Activated CD4-positive, CD25-positive, alpha-beta regulatory T cell treated with anti-CD3 and anti-CD28 coated beads, Interleukin-2, amount 50 U/mL, for 24 hours (primary cell): Measurements from ENCODE around the gene RSBN1.
A peak's percentile ranks its signal among the peaks of the same experiment; 100 is the strongest.
"Not testable (repeated sequence)": the region's sequence is repeated elsewhere in the genome, so short reads cannot be mapped to it uniquely, and the experiment has no call there.

ENCODE experiments used
- ATAC-seq, 2 donors: fragments of 150-1000 bp; cut with Tn5 transposase; one replicate each; pipeline ENCODE4 v1.10.0; 2021; ENCODE audit warnings: mild to moderate bottlenecking in 1 of 2, moderate library complexity in 1 of 2

The RSBN1 gene

DNA sequence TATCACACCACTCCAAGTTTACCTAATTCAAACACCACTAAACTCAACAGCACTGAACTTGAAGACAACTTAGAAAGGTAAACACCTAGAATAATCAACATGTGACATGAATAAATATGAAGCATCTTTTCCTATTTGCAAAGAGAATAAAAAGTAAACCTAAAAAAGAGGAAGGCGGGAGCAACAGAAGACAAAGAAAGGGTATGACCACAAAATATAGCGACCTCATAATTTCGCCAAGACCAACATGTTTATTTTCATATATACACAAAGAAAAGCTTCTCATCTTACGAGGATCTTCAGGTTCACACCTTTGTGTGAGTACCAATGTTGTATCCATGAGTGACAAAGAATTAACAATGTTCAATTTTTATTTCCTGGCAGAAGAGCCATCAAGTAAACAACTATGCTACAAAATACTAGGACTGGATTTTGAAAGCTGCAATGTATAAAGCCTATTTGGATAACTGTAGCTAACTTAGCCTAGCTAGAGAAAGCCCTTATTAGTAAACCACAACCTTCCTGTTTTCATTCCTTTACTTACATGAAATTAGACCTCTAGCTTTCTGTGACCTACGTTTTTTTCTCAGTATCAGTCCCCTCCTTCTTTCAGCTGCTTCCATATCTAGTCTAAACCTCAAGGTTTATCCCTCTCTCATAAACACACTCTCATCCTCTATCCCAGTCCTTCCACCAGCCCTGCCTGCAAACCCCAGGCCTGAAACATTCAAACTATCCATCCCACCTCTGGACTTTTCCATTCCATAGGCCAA, 31.7 kb downstream of the RSBN1 start:
- no peak for ATAC-seq

DNA sequence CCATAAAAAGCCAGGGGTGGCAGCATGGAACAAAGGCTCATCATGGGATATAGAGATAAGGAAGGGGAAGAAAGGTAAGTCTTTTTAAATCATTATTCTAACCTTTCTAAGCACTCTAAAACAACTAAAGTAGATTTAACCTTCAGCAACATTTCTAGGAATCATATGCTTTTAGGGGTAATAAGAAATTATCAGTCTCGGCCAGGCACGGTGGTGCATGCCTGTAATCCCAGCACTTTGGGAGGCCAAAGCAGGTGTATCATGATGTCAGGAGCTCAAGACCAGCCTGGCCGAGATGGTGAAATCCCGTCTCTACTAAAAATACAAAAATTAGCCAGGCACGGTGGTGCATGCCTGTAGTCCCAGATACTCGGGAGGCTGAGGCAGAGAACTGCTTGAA, 32.7 kb downstream of the RSBN1 start:
- ATAC-seq: no peak

DNA sequence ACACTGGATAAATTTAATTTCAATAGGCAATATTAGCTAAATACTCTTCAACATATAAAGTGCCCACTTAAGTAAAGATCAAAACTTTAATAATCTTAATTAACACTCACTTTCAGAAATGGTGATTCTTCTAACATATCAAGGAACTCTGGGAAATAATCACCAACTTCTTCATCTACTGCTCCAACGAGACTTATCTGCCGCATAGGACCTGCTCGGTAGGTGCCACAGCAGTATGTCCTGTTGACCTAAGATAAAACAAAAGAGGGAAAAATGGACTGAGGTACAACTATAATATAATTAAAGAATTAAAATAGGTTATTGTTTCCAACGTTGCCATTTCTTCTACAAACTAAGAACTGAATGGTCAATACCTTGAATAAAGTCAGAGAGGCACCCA, 34.7 kb downstream of the RSBN1 start:
- no peak for ATAC-seq

DNA sequence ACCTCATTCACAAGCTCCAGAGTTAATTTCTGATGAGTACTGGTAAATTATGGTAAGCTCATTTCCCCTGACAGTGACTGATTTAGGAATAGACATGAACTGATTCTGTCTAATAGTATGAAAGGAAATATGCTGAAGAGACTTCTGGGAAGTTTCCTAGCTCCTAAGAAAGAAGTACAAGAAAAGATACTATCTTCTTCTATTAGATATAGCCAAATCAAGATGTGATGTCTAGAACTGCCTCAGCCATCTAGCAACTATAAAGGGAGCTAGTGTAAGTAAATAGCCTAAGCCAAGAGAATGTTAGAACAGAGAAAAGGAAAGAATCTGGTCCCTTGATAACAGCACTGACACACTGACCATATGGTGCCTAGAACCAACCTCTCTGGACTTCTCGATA, 42.2 kb downstream of the RSBN1 start:
- ATAC-seq: no peak

DNA sequence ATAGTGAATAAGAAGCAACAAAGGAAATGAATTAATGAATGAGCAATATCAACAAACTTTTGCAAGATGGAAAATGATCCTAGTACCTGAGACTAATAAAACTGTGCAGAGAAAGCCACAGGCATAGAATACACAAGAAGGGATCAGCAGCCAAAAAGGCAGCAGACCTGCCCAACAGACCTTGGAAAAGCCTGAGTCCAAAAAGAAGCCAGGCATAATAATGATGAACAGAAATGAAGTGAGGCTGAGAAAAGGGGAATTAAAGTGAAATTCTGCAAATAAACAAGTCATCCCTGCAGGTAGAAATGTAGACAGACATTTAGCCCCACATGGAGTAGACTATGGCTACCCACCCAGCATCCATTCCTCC, 42.7 kb downstream of the RSBN1 start:
- no peak for ATAC-seq

DNA sequence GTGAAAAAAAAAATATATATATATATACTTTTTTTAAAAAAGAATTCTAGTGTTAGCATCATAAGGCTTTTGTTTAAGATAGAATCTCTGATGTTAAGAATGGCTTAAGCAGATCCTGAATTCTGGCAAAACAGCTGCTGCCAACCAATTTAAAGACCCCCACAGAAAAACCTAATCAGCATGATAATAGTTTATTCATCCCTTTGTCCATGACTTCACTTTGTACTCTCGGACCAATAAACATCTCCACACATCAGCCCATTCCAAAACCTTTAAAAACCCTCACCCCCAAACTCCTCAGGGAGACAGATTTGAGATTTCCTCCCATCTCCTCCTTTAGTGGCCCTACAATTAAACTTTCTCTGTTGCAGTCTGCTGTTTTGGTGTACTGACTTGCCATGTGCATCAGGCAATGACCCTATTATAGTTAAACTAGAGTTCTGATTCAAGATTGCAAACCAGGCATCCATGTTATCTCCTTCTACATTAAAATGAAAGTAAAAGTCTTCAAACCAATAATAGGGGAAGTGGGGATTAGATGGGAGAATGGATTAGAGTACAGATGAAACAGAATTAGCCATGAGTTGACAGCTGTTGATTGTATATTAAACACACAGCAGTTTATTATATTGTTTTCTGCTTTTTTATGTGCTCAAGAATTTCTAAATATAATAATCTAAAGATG, 43.2 kb downstream of the RSBN1 start:
- no peak for ATAC-seq

DNA sequence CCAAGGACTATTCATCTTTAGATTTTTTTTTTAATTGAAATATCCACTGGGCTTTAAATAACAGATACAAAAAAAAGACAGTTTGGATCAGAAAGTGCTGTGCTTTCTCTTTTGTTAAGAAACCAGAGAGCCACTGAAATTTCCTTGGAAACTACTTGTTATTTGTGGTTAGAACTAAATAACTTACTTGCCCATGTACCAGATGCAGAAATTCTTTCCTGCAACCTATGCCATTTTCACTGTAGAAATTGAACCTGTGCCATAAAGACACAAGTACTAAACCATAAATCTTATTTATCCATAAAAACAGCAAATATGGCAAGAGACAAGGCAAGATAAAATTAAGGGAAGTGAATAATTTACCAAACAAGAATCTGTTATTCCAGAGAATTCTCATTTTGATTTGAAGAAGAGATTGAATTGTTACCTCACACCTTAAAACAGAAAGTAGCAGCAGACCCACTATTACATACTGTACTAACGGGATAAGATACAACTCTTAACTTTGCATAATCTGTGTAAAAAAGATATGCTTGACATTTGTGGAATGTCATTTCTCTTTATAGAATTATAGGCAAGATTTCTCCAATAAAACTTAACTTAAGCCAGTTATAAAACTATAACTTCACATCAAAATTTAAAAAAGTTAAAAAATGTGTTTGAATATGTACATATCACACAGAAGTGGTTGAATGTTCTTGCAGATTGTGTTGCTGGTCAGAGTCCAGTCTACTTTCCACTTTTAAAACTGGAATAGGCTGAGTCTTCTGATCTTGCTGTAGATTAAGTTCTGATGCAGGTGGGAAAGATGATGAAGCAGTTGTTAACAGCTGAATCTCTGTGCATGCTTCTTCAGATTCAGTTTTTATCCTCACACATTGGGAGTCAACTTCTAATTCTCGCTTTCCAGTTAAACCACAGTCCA, 46.7 kb downstream of the RSBN1 start:
- no peak for ATAC-seq

DNA sequence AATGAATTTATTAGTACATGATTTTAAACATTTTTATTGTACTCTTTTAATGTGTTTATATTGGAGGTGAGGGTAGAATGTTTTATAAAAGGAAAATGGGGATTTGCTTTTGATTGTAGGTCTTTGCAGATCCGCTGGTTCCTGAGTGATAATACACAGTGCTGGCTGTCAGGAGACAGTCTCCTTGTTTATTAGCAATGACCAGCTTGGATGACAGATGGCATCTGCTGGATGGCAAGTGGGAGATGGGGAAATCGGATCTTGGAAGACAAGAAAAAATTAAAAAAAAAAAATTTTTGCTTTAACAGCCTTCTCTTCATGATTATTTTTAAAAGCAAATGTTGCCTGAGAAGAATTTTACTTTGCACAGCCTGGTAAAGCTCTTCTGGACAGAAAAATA, 48.6 kb downstream of the RSBN1 start:
- ATAC-seq: no peak

DNA sequence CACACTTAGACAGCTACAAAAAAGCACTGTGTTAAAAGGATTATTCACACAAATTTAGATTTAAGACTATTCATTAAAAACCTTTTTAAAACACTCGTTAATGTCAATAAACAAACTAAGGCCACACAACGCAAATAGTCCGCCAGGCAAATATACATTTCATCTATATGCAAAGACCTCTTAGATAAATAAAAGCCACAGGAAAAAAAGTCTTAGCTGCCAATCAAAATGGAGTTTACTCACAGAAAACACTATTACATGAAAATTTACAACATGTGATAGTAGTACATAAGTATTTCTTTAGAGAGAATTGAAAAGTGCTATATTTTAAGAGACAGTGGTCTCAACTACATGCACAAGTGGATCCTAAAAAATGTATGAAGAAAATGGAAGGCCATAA, 50.3 kb downstream of the RSBN1 start:
- no peak for ATAC-seq

DNA sequence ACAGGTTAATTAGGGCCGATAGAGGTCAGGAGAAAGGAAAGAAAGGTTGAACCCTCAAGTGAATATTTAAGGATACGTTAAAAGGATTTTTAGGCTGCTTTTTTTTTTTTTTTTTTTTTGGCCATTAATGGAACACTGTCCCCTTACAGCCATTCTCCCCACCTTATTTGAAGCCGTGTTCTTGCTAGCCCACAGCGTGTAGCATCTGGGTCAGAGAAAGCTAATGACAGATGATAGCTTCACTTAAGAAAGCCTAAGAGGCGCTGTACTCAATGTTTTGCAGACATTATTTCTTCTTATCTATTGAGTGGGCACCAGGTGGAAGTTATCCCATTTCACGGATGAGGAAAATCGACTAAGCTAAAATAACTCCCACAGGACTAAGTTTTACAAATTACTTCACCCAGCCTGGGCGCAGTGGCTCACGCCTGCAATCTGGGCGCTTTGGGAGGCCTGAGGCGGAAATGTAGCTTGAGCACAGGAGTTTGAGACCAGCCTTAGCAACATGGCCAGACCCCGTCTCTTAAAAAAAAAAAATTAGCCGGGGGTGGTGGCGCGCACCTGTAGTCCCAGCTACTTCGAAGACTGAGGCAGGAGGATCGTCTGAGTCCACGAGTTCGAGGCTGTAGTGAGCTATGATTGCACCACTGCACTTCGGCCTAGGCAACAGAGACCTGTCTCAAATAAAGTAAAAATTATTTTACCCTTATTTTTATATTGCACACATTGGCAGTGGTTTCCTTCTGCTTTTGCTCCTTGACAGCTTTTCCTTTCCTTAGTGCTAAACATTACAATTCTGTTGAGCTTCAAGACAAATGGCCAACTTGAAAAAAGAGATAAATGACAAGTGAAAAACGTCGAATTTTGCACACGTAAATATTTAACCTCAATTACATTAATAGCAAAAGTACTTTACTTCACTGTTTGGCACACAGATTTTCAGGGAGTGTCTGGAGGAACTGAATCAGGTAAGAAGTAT, 51.9 kb downstream of the RSBN1 start:
- no peak for ATAC-seq

DNA sequence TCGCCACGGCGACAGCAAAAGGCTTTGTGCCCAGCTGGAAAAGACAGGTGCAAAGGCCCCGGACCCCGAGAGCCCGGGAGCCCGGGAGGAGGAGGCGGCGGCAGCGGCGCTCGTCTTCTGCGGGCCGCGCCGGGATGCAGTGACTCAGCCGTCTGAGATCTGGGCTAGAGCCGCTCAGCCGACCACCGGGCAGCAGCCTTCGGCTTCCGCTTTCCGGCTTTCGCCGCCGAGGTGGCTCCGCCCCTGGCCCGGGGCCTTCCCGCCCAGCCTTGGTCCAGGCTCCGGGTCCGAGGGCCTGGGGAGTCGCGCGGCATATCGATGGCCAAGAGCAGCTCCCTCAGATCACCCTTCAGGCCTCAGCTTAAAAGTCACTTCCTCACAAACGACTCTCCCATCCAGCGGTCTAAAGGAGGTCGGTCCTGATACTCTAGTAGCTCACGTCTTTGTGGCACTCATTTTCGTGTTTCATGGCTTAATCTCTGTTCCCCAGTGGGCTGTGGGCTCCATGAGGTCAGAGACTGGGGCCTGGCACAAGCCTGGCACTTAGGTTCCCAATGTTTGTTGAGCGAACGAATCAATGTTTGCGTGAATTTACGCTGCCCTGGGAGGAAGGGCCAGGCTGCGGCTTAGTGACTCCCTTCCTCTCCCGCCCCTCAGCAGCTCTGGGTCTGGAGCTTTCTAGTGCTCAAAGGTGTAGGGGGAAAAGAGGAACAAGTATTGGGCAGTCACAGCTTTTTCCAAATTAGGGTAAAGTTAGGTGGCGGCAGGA, 52.8 kb downstream of the RSBN1 start, which contains the start of gene PHTF1:
PHTF1 (minus strand) TSS at position 154 of the 769 bp plus-strand sequence. CDS start 783 bp downstream, outside the sequence.
- ATAC-seq: peak; percentile 84 to 87

DNA sequence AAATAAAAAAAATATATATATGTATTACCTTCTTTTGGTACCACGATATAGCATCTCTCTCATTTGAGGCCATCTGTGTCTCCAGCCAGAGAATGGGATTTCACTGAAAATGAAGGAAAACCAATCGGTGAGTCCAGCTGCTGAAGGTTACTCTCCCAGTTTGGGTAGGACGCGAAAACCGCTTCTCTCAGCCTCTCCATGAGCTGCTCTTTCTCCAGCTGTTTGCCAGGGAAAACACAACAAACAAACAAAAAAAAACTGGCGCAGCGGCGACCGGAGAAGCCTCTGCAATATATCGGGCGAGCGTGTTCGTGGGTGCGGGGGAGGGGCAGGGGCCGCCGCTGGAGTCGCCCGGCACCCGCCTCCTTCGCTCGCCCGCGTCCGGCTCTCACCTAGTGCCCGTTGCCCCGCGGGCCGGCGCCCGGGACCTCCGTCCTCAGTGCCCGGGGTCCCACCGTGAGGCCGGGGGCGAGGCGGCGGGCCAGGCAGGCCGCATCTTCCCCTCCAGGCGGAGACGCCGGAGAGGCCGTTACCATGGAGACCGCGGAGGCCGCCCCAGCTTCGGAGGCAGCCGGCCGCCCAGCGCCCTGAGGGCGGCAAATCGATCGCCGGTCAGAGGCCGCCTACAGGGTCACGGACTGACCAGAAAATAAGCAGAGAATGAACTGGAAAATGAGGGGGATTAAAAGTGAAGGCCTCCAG, 53.5 kb downstream of the RSBN1 start:
- peak; percentile 56 to 63 for ATAC-seq

DNA sequence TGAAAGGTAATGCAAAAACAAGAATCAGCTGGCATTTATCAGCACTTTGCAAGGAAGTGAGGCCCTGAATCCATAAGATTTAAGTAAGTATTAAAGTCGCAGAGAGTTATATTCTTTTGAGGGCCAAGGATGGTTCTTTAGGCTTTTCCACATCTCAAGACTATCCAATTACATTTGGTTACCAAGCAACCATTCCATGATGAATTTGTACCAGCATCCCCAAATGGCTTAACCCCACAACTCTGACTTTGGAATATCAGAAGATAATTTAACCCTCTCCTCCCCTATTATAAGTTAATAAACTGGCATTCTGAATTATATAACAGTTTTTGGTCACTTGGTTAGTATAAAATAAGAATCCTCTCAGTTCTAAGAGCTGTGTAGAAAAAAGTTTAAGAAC, 55.8 kb downstream of the RSBN1 start:
- no peak for ATAC-seq

DNA sequence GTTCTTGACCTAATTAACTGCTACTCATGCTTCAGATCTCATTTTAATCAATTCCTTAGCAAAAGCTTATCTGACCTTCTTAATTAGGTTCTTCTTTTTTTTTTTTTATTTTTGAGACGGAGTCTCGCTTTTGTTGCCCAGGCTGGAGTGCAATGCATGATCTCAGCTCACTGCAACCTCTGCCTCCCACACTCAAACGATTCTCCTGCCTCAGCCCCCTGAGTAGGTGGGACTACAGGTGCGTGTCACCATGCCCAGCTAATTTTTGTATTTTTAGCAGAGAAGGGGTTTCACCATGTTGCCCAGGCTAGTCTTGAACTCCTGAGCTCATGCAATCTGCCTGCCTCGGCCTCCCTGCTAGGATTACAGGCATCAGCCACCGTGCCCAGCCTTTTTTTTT, 58.9 kb downstream of the RSBN1 start:
- not testable (repeated sequence) for ATAC-seq

DNA sequence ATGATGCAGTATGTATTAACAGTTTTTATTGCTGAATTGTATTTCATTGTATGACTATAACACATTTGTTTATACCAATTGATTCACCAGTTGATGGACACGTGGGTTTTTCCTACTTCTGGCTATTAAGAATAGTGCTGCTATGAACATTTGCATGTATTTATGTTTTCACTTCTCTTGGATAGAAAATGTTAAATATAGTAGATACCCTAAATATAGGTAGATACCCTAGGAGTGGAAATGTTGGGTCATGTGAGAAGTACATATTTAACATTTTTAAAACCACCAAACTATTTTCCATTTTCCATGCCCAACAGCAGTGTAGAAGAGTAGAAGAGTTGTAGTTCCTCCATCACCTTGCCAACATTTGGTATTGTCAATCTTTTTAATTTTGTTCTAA, 60.8 kb downstream of the RSBN1 start:
- no peak for ATAC-seq

DNA sequence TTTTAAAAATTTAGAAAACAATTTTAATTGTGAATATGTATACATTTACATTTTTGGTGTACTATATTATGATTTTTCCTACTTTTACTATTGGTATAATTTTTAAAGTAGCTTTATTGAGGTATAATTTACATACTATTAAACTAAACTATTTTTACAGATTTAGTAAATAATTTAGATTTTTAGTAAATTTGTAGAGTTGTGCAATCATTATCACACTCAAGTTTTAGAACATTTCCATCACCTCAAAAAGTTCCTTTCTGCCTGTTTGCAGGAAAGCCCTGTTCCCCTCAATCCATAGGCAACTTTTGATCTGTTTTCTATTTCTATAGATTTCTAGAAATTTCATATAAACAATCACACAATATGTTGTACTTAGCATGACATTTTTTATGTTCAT, 61.2 kb downstream of the RSBN1 start:
- ATAC-seq: no peak

DNA sequence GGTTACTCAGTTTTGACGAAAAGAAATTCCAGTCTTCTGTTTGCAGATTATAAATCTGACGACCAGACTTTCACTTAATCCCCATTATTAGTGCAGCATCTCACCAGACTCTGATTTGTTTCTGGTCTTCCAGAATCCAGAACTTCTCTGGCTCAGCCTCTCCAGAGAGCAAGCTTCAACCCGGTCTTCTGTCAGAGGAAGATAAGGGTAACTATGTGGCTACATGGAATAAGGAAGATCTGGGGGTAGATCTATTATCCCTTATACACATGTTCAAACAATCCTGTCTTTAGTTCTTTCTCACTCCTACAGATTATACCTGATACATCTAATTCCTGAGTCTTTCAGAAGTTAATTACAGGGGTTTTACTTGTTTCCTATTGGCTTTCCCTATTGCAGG, 62.9 kb downstream of the RSBN1 start:
- ATAC-seq: no peak

DNA sequence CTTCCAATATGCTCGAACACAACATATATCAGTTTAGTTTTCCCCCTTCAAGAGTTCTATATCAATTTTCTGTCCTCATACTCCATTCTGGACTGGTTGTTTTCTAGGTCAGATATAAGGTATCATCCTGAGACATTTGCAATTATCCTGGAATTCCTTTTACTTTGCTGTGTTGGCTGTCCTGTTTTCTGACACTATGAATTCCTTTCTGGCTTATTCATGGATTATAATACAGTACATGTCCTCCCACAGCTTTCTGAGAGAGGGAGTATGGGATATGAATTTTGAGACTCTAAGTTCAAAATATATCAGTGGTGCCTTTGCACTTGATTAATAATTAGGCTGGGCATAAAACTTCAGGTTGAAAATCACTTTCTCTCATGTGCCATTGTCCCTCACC, 64.9 kb downstream of the RSBN1 start:
- ATAC-seq: no peak

DNA sequence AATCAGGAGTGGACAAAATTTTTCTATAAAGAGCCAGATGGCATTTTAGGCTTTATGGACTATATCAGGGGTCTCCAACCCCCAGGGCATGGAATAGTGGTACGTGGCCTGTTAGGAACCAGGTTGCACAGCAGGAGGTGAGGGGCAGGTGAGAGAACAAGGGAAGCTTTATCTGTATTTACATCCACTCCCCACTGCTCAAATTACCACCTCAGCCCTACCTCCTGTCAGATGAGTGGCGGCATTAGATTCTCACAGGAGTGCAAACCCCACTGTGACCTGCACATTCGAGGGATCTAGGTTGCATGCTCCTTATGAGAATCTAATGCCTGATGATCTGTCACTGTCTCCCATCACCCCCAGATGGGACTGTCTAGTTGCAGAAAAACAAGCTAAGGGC, 66.9 kb downstream of the RSBN1 start:
- ATAC-seq: no peak

DNA sequence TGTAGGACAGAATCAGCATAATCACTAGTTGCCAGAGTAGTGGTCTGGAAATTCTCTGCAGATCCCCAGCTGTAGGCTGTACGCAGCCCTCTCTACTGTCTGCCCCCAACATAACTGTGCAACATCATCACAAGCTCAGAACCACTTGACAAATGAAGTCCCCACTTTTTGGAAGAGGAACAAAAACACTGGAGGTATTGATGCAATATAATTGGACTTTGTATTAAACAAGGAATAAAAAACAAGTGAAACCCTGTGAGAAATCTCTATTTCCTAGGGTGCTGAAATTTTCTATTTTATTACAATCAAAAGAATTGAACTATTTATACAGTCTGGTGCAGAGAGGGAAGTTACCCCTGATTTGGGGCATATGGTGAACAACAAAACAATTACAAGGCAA, 68.2 kb downstream of the RSBN1 start:
- ATAC-seq: no peak

DNA sequence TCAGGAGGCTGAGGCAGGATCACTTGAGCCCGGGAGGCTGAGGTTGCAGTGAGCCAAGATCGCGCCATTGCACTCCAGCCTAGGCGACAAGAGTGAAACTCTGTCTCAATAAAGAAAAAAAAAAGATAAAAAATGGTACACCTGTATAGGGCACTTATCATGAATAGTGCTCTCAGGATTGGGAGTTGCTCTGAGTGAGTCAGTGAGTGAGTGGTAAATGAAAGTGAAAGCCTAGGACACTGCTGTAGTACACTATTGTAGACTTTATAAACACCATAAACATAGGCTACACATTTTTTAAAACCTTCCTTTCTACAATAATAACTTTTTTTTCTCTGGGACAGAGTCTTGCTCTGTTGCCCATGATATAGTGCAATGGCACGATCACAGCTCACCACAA, 69.8 kb downstream of the RSBN1 start:
- peak; percentile 88 to 97 for ATAC-seq
